Breast epithelium (tissue), 3 donors: ENCODE data around the gene CDX1.

Source experiments
- CTCF ChIP-seq, 3 donors: fragments of 450-650 bp; IDR thresholded peaks; one replicate each; pipeline ENCODE4 v1.5.1; 2016 to 2017; ENCODE audit warnings: antibody characterized with exemption in 3 of 3, mild to moderate bottlenecking in 3 of 3, moderate library complexity in 3 of 3
- POLR2A ChIP-seq: fragments of 450-650 bp; IDR thresholded peaks from one replicate; pipeline ENCODE4 v1.6.1; 2016; ENCODE audit warnings: antibody characterized with exemption, mild to moderate bottlenecking, moderate library complexity
- POLR2AphosphoS5 ChIP-seq, 3 donors: sonication (generic); formaldehyde crosslinking; IDR thresholded peaks; one replicate each; pipeline ENCODE4 v1.6.1; 2017; ENCODE audit warnings: antibody characterized with exemption in 3 of 3

GRCh38 chr5:150219861-150220260 lies 53.3 kb downstream of the CDX1 start:
- TF ChIP-seq CTCF (IDR thresholded peaks at IDR 0.05) (no peak), POLR2AphosphoS5 (IDR thresholded peaks at IDR 0.05) (no peak), POLR2A (no peak)
